Measurements from ENCODE around the gene MEIOSIN.
"Not testable (repeated sequence)": the region's sequence is repeated elsewhere in the genome, so short reads cannot be mapped to it uniquely, and the experiment has no call there.

DNA sequence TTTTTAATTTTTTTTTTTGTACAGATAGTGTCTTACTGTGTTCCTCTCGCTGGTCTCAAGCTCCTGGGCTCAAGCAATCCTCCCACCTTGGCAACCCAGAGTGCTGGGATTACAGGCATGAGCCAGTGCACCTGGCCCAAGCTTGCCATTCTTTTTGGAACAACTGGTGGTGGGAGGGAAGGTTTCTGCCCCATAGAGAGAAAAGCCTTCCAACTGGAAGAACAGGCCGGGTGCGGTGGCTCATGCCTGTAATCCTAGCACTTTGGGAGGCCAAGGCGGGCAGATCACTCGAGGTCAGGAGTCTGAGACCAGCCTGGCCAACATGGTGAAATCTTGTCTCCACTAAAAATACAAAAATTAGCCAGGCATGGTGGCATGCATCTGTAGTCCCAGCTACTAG is 66.3 kb downstream of the MEIOSIN start:
- TF ChIP-seq, protein P1, sequence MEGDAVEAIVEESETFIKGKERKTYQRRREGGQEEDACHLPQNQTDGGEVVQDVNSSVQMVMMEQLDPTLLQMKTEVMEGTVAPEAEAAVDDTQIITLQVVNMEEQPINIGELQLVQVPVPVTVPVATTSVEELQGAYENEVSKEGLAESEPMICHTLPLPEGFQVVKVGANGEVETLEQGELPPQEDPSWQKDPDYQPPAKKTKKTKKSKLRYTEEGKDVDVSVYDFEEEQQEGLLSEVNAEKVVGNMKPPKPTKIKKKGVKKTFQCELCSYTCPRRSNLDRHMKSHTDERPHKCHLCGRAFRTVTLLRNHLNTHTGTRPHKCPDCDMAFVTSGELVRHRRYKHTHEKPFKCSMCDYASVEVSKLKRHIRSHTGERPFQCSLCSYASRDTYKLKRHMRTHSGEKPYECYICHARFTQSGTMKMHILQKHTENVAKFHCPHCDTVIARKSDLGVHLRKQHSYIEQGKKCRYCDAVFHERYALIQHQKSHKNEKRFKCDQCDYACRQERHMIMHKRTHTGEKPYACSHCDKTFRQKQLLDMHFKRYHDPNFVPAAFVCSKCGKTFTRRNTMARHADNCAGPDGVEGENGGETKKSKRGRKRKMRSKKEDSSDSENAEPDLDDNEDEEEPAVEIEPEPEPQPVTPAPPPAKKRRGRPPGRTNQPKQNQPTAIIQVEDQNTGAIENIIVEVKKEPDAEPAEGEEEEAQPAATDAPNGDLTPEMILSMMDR (optimal IDR thresholded peaks at IDR 0.05 in 1 of 3, IDR thresholded peaks at IDR 0.05 in 1 of 3, conservative IDR thresholded peaks at IDR 0.05 in 1 of 3; ENCODE audit: extremely low read depth in 1 of 3, insufficient read depth in 2 of 3, low read length in 3 of 3) = not testable (repeated sequence)
- not testable (repeated sequence) for TF ChIP-seq EZH2 (IDR thresholded peaks at IDR 0.05; ENCODE audit: low read length)

Data from keratinocyte (primary cell).